Keratinocyte (primary cell): ENCODE results near the gene ZNF583. TPM values are rescaled to one million over a fixed set of nuclear protein-coding genes. Genes with fewer than 3 reads are reported as not detected.

Experiments
- DNase-seq: peaks from one replicate; pipeline ENCODE4 v3.0.0-alpha.2; 2011; ENCODE audit warnings: low read depth, missing footprints, low spot score
- FAIRE-seq: peaks from 2 replicates; lab custom pipeline; 2011; peaks lifted over from hg19 to GRCh38; lab: Jason Lieb, UNC
- H2AFZ ChIP-seq: 2 replicates; pipeline ENCODE4 v1.6.0; 2012; ENCODE audit warnings: low read length, control low read depth, inconsistent platforms; ENCODE audit not compliant: control insufficient read depth
- H3K27ac ChIP-seq: 2 replicates; pipeline ENCODE4 v1.5.1; 2011; ENCODE audit warnings: low read length; ENCODE audit not compliant: control insufficient read depth, insufficient read depth
- H3K27me3 ChIP-seq: 3 replicates; pipeline ENCODE4 v1.6.0; 2011; ENCODE audit warnings: low read length; ENCODE audit not compliant: control insufficient read depth, insufficient read depth; ENCODE audit errors: extremely low read depth
- H3K36me3 ChIP-seq, 2 experiments: 2 replicates in 1 of 2; 3 replicates in 1 of 2; pipeline ENCODE4 v1.5.1; 2011; ENCODE audit warnings: low read length in 2 of 2, mild to moderate bottlenecking in 1 of 2; ENCODE audit not compliant: control insufficient read depth in 2 of 2, insufficient read depth in 2 of 2; ENCODE audit errors: extremely low read depth in 1 of 2
- H3K4me1 ChIP-seq: 3 replicates; pipeline ENCODE4 v1.5.1; 2011; ENCODE audit warnings: low read length; ENCODE audit not compliant: control insufficient read depth, insufficient read depth; ENCODE audit errors: extremely low read depth
- H3K4me2 ChIP-seq: 3 replicates; pipeline ENCODE4 v1.6.0; 2011; ENCODE audit warnings: low read depth, low read length; ENCODE audit not compliant: control insufficient read depth, insufficient read depth; ENCODE audit errors: extremely low read depth
- H3K4me3 ChIP-seq, 3 experiments: fragments of 200-600 bp in 1 of 3; sonication (generic) in 1 of 3; 2 replicates in 2 of 3; 3 replicates in 1 of 3; pipeline ENCODE4 v1.5.1; 2011 to 2016; ENCODE audit warnings: low read length in 3 of 3, mild to moderate bottlenecking in 3 of 3, control low read depth in 2 of 3, inconsistent platforms in 1 of 3, low read depth in 1 of 3, mixed read lengths in 1 of 3, mixed run types in 1 of 3, moderate library complexity in 1 of 3; ENCODE audit not compliant: control insufficient read depth in 2 of 3, insufficient read depth in 2 of 3; ENCODE audit errors: extremely low read depth in 1 of 3
- H3K79me2 ChIP-seq: 2 replicates; pipeline ENCODE4 v1.6.0; 2012; ENCODE audit warnings: low read length; ENCODE audit not compliant: control insufficient read depth, insufficient read depth
- H3K9ac ChIP-seq: 3 replicates; pipeline ENCODE4 v1.6.0; 2011; ENCODE audit warnings: low read length; ENCODE audit not compliant: control insufficient read depth, insufficient read depth; ENCODE audit errors: extremely low read depth
- H3K9me1 ChIP-seq: 3 replicates; pipeline ENCODE4 v1.6.0; 2011; ENCODE audit warnings: low read length; ENCODE audit not compliant: control insufficient read depth, insufficient read depth; ENCODE audit errors: extremely low read depth
- H3K9me3 ChIP-seq: 2 replicates; pipeline ENCODE4 v1.5.1; 2012; ENCODE audit warnings: low read depth, low read length; ENCODE audit not compliant: control insufficient read depth
- H4K20me1 ChIP-seq: 3 replicates; pipeline ENCODE4 v1.6.0; 2011; ENCODE audit warnings: low read length; ENCODE audit not compliant: control insufficient read depth, insufficient read depth; ENCODE audit errors: extremely low read depth
- EZH2 ChIP-seq: IDR thresholded peaks from one replicate; pipeline ENCODE4 v1.6.1; 2012; ENCODE audit warnings: inconsistent platforms, mild to moderate bottlenecking, low read length, moderate library complexity
- dilution Hi-C: fragments of 300-500 bp; cut with MboI; formaldehyde crosslinking; loops from one replicate; pipeline ENCODE4 v1.7.0; 2020; ENCODE audit warnings: low sequenced_read_pairs; ENCODE audit not compliant: extremely low pct_ligation_motif_present
- polyA plus RNA-seq, 5 experiments: library from polyadenylated mRNA; depleted of rRNA in 3 of 5; stranded (reverse) in 3 of 5; stranded (forward) in 1 of 5; unstranded in 1 of 5; fragments of >200 nt; gene quantifications; 1 replicate in 1 of 5; 2 replicates in 3 of 5; 3 replicates in 1 of 5; pipeline versions ENCODE4 v1.2.1 to v1.2.3, GENCODE V29; 2011 to 2012; ENCODE audit warnings: missing spikeins in 2 of 5, low read depth in 1 of 5, low replicate concordance in 1 of 5
- TF ChIP-seq, protein P1 (sequence below), 3 experiments: IDR thresholded peaks in 1 of 3; conservative IDR thresholded peaks in 1 of 3; optimal IDR thresholded peaks in 1 of 3; 2 replicates in 2 of 3; 3 replicates in 1 of 3; pipeline versions ENCODE3 to v1.5.1; 2011; ENCODE audit warnings: low read length in 3 of 3, mild to moderate bottlenecking in 3 of 3, moderate library complexity in 2 of 3, control low read depth in 1 of 3, inconsistent platforms in 1 of 3; ENCODE audit not compliant: insufficient read depth in 2 of 3; ENCODE audit errors: extremely low read depth in 1 of 3

ZNF583 gene
- polyA plus RNA-seq, 1 donor (not counting 4 experiments of a cell fraction or from before 2014, with no cell fraction given) = 3.3 TPM

DNA sequence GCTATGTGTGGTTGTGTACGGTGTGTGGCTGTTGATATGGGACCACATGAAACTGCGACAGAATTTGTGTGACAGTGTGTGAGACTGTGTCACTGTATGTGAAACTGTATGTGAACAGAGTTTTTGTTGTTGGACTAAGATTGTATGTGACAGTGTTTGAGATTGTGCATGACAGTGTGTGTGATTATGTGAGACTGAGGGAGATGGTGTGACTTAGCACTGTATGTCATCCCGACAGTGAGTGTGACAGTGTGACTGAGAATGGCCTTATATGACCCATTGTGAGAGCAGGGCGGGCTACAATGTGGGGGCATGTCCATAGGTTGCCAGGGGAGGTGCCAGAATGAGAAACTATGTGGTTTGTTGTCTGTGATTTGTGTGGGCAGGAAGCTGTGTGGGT lies 930 bp downstream of the ZNF583 start:
- DNase-seq (no peak), FAIRE-seq (no peak)
- Histone ChIP-seq H3K9me3 (peaks cover 9% of the 10 kb centered on the region), H3K36me3 (peaks cover 0 to 11% of the 10 kb centered on the region in 2 experiments), H4K20me1 (no peaks in the 10 kb centered on the region), H3K27ac (no peak overlapping the region), H3K4me3 (peak overlapping the region; percentile 62 to 95 (median 93)), H3K4me1 (peaks cover 15% of the 10 kb centered on the region), H3K9me1 (no peaks in the 10 kb centered on the region), H2AFZ (no peak overlapping the region), H3K4me2 (peak overlapping the region; percentile 88), H3K79me2 (peaks cover 11% of the 10 kb centered on the region), H3K27me3 (no peaks in the 10 kb centered on the region), H3K9ac (no peak overlapping the region)
- TF ChIP-seq, protein P1, sequence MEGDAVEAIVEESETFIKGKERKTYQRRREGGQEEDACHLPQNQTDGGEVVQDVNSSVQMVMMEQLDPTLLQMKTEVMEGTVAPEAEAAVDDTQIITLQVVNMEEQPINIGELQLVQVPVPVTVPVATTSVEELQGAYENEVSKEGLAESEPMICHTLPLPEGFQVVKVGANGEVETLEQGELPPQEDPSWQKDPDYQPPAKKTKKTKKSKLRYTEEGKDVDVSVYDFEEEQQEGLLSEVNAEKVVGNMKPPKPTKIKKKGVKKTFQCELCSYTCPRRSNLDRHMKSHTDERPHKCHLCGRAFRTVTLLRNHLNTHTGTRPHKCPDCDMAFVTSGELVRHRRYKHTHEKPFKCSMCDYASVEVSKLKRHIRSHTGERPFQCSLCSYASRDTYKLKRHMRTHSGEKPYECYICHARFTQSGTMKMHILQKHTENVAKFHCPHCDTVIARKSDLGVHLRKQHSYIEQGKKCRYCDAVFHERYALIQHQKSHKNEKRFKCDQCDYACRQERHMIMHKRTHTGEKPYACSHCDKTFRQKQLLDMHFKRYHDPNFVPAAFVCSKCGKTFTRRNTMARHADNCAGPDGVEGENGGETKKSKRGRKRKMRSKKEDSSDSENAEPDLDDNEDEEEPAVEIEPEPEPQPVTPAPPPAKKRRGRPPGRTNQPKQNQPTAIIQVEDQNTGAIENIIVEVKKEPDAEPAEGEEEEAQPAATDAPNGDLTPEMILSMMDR (optimal IDR thresholded peaks at IDR 0.05 in 1 of 3, IDR thresholded peaks at IDR 0.05 in 1 of 3, conservative IDR thresholded peaks at IDR 0.05 in 1 of 3; ENCODE audit: extremely low read depth in 1 of 3, insufficient read depth in 2 of 3, low read length in 3 of 3) = no peak
- no peak for TF ChIP-seq EZH2
- dilution Hi-C loops = no loop called here

DNA sequence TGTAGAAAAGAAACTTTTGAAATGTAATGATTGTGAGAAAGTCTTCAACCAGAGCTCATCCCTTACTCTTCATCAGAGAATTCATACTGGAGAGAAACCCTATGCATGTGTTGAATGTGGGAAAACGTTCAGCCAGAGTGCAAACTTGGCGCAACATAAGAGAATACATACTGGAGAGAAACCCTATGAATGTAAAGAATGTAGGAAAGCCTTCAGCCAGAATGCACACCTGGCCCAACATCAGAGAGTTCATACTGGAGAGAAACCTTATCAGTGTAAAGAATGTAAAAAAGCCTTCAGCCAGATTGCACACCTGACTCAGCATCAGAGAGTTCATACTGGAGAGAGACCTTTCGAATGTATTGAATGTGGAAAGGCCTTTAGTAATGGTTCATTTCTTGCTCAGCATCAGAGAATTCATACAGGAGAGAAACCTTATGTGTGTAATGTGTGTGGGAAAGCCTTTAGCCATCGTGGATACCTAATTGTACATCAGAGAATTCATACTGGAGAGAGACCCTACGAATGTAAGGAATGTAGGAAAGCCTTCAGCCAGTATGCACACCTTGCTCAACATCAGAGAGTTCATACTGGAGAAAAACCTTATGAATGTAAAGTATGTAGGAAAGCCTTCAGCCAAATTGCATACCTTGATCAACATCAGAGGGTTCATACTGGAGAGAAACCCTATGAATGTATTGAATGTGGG lies 19.3 kb downstream of the ZNF583 start:
- peaks cover 0 to 3% of the 10 kb centered on the region in 2 experiments for H3K36me3 ChIP-seq
- no peaks in the 10 kb centered on the region for H3K9me1 ChIP-seq
- no peaks in the 10 kb centered on the region for H3K79me2 ChIP-seq
- H3K4me3 ChIP-seq = no peak overlapping the region
- DNase-seq (no peak), FAIRE-seq (no peak)
- no peaks in the 10 kb centered on the region for H4K20me1 ChIP-seq
- H3K9me3 ChIP-seq = peaks cover 33% of the 10 kb centered on the region
- no peak overlapping the region for H2AFZ ChIP-seq
- dilution Hi-C loops = no loop called here
- TF ChIP-seq EZH2 = no peak
- TF ChIP-seq, protein P1 (optimal IDR thresholded peaks at IDR 0.05 in 1 of 3, IDR thresholded peaks at IDR 0.05 in 1 of 3, conservative IDR thresholded peaks at IDR 0.05 in 1 of 3; ENCODE audit: extremely low read depth in 1 of 3, insufficient read depth in 2 of 3, low read length in 3 of 3) = no peak
- H3K9ac ChIP-seq = no peak overlapping the region
- H3K4me1 ChIP-seq = no peaks in the 10 kb centered on the region
- H3K27ac ChIP-seq = no peak overlapping the region
- H3K4me2 ChIP-seq = no peak overlapping the region
- no peaks in the 10 kb centered on the region for H3K27me3 ChIP-seq
